NCI-H128 (cell line): ENCODE measurements around the gene FLNA.
"Not testable (repeated sequence)": the region's sequence is repeated elsewhere in the genome, so short reads cannot be mapped to it uniquely, and the experiment has no call there.

Source experiments
- DNase-seq: peaks from one replicate; lab custom pipeline; 2025; ENCODE audit not compliant: unreplicated experiment; lab: John Stamatoyannopoulos, UW

Gene FLNA

GRCh38 chrX:154341399-154342298 is 32.8 kb downstream of the FLNA start:
- DNase-seq: not testable (repeated sequence)

GRCh38 chrX:154334496-154334895 is 39.9 kb downstream of the FLNA start:
- no peak for DNase-seq

- no peak for DNase-seq
Observed at GRCh38 chrX:154333837-154334271, 40.6 kb downstream of the FLNA start.

- DNase-seq: no peak
Observed at GRCh38 chrX:154333116-154333515, 41.3 kb downstream of the FLNA start.

- DNase-seq: no peak
Observed at GRCh38 chrX:154332561-154332960, 41.9 kb downstream of the FLNA start.

- peak; percentile 4 for DNase-seq
Observed at GRCh38 chrX:154329294-154329693, 45.1 kb downstream of the FLNA start.

GRCh38 chrX:154328646-154329045 is 45.8 kb downstream of the FLNA start:
- DNase-seq: no peak

GRCh38 chrX:154327038-154327820 is 47.2 kb downstream of the FLNA start:
- no peak for DNase-seq

- no peak for DNase-seq
Observed at GRCh38 chrX:154325541-154325940, 48.9 kb downstream of the FLNA start.

GRCh38 chrX:154323537-154323936 is 50.9 kb downstream of the FLNA start:
- DNase-seq: no peak

- DNase-seq: no peak
Observed at GRCh38 chrX:154322890-154323289, 51.5 kb downstream of the FLNA start.

- DNase-seq: no peak
Observed at GRCh38 chrX:154321594-154321993, 52.8 kb downstream of the FLNA start.

- DNase-seq: no peak
Observed at GRCh38 chrX:154321152-154321551, 53.3 kb downstream of the FLNA start.

GRCh38 chrX:154320406-154320805 is 54.0 kb downstream of the FLNA start:
- DNase-seq: no peak

- no peak for DNase-seq
Observed at GRCh38 chrX:154317391-154317995, 56.9 kb downstream of the FLNA start.

GRCh38 chrX:154315416-154315815 is 59.0 kb downstream of the FLNA start:
- DNase-seq: no peak

GRCh38 chrX:154313147-154313546 is 61.3 kb downstream of the FLNA start:
- DNase-seq: no peak

- no peak for DNase-seq
Observed at GRCh38 chrX:154312116-154312515, 62.3 kb downstream of the FLNA start.

- no peak for DNase-seq
Observed at GRCh38 chrX:154310616-154311536, 63.6 kb downstream of the FLNA start.

GRCh38 chrX:154309041-154309775 is 65.2 kb downstream of the FLNA start:
- no peak for DNase-seq
